GM21367 (cell line): ENCODE data around the gene SPDYE2.
"Not testable (repeated sequence)": the region's sequence is repeated elsewhere in the genome, so short reads cannot be mapped to it uniquely, and the experiment has no call there.

ENCODE experiments used
- ATAC-seq: cut with Tn5 transposase; IDR thresholded peaks from one replicate; pipeline ENCODE4 v1.9.1; 2021; ENCODE audit not compliant: unreplicated experiment

Gene SPDYE2

GRCh38 chr7:102535062-102535615 is 15.9 kb upstream of the SPDYE2 start:
- ATAC-seq, result not testable (repeated sequence)

- not testable (repeated sequence) for ATAC-seq
Measured at GRCh38 chr7:102540604-102541003, 10.4 kb upstream of the SPDYE2 start.

- not testable (repeated sequence) for ATAC-seq
Measured at GRCh38 chr7:102542083-102542482, 8.9 kb upstream of the SPDYE2 start.

- ATAC-seq, result not testable (repeated sequence)
Measured at GRCh38 chr7:102542771-102543170, 8.3 kb upstream of the SPDYE2 start.

GRCh38 chr7:102543596-102543995 is 7.4 kb upstream of the SPDYE2 start, which contains the start of gene UPK3BL2:
UPK3BL2 (minus strand) TSS chr7:102543696; CDS start chr7:102543636, 60 bp downstream.
- ATAC-seq, result not testable (repeated sequence)

GRCh38 chr7:102544372-102544771 is 6.7 kb upstream of the SPDYE2 start:
- ATAC-seq, result not testable (repeated sequence)

GRCh38 chr7:102545288-102545687 is 5.7 kb upstream of the SPDYE2 start:
- not testable (repeated sequence) for ATAC-seq

- ATAC-seq, result peak; percentile 76
Measured at GRCh38 chr7:102546353-102546752, 4.7 kb upstream of the SPDYE2 start.

- ATAC-seq, result not testable (repeated sequence)
Measured at GRCh38 chr7:102568620-102569019, 17.6 kb downstream of the SPDYE2 start.

- peak; percentile 90 for ATAC-seq
Measured at GRCh38 chr7:102572261-102573239, 21.5 kb downstream of the SPDYE2 start, which contains the start of gene POLR2J3. POLR2J3 (minus strand) TSS chr7:102572583; CDS start chr7:102572521, 62 bp downstream.

GRCh38 chr7:102574607-102575006 is 23.6 kb downstream of the SPDYE2 start:
- ATAC-seq, result not testable (repeated sequence)

GRCh38 chr7:102576363-102576762 is 25.3 kb downstream of the SPDYE2 start:
- ATAC-seq, result not testable (repeated sequence)

GRCh38 chr7:102577315-102578240 is 26.6 kb downstream of the SPDYE2 start:
- not testable (repeated sequence) for ATAC-seq

GRCh38 chr7:102578486-102578885 is 27.5 kb downstream of the SPDYE2 start:
- not testable (repeated sequence) for ATAC-seq

GRCh38 chr7:102581722-102582121 is 30.7 kb downstream of the SPDYE2 start:
- ATAC-seq, result not testable (repeated sequence)

GRCh38 chr7:102583495-102583894 is 32.5 kb downstream of the SPDYE2 start:
- ATAC-seq, result not testable (repeated sequence)

GRCh38 chr7:102589857-102590256 is 38.8 kb downstream of the SPDYE2 start:
- ATAC-seq, result peak; percentile 38

GRCh38 chr7:102592477-102593019 is 41.5 kb downstream of the SPDYE2 start:
- ATAC-seq, result peak; percentile 45

GRCh38 chr7:102593637-102594334 is 42.8 kb downstream of the SPDYE2 start:
- ATAC-seq, result peak; percentile 50

- not testable (repeated sequence) for ATAC-seq
Measured at GRCh38 chr7:102596036-102596435, 45.0 kb downstream of the SPDYE2 start.
